GM15510 (cell line): ENCODE results near the gene CCDC141.

Experiments used
- POLR2A ChIP-seq: IDR thresholded peaks from 3 replicates; pipeline ENCODE4 v1.6.1; 2011; ENCODE audit warnings: borderline replicate concordance; ENCODE audit not compliant: insufficient read length; ENCODE audit errors: extremely low read depth

Gene CCDC141

GRCh38 chr2:178899656-178900055 lies 150.3 kb downstream of the CCDC141 start:
- no peak for TF ChIP-seq POLR2A

- TF ChIP-seq POLR2A, result no peak
Measured at GRCh38 chr2:178895872-178896271, 154.1 kb downstream of the CCDC141 start.

- TF ChIP-seq POLR2A, result no peak
Measured at GRCh38 chr2:178895171-178895570, 154.8 kb downstream of the CCDC141 start.

- no peak for TF ChIP-seq POLR2A
Measured at GRCh38 chr2:178892751-178893625, 156.9 kb downstream of the CCDC141 start.

- no peak for TF ChIP-seq POLR2A
Measured at GRCh38 chr2:178891959-178892485, 157.9 kb downstream of the CCDC141 start.

GRCh38 chr2:178891265-178891958 lies 158.5 kb downstream of the CCDC141 start:
- no peak for TF ChIP-seq POLR2A

- no peak for TF ChIP-seq POLR2A
Measured at GRCh38 chr2:178886006-178886405, 163.9 kb downstream of the CCDC141 start.

- no peak for TF ChIP-seq POLR2A
Measured at GRCh38 chr2:178884440-178884839, 165.5 kb downstream of the CCDC141 start.

- no peak for TF ChIP-seq POLR2A
Measured at GRCh38 chr2:178882666-178883440, 167.1 kb downstream of the CCDC141 start.

- no peak for TF ChIP-seq POLR2A
Measured at GRCh38 chr2:178881075-178881474, 168.9 kb downstream of the CCDC141 start.

- TF ChIP-seq POLR2A, result no peak
Measured at GRCh38 chr2:178880257-178880656, 169.7 kb downstream of the CCDC141 start.

- no peak for TF ChIP-seq POLR2A
Measured at GRCh38 chr2:178877874-178878273, 172.1 kb downstream of the CCDC141 start.

- TF ChIP-seq POLR2A, result no peak
Measured at GRCh38 chr2:178874529-178875240, 175.3 kb downstream of the CCDC141 start.

GRCh38 chr2:178873912-178874311 lies 176.0 kb downstream of the CCDC141 start:
- TF ChIP-seq POLR2A, result no peak
